HuH-7.5 (cell line): Measurements from ENCODE around the gene BLM.

Experiments used
- DNase-seq: peaks from one replicate; pipeline ENCODE4 v3.0.0; 2011; ENCODE audit warnings: low spot score

BLM gene

DNA sequence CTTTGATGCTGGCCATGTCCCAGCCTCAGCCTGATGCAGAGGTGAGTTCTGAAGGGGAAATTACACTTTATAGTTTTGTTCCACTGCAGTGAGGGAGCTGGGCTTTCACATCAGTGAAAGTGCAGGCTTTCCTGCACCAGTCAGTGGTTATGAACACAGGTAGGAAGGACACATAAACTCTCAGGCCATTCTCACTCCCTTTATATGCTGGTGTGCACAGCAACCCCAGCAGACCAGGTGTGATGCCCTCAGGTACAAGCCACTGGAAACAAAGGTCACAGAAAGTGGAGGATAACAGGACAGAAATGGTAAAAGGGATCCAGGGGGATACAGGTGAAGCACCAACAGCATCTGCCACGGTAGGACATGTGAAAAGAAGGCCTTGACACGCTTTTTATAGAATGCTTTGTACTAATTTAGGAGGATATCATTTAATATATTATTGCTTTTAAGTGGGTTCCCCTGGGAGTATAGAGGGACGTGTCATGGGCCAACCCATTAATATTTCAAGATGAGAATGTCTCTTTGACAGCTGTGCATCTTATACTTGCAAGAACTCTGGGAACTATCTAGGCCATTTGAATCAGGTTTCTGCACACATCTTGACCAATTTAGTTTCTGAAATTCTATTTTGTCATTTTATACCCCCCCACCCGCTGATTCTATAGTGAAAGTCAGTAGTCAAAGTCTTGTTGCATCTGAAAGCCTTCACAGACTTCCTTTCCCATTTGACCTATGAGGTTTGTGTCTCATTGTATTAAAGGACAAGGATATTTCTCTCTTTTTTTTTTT lies 25.0 kb upstream of the BLM start:
- no peak for DNase-seq

DNA sequence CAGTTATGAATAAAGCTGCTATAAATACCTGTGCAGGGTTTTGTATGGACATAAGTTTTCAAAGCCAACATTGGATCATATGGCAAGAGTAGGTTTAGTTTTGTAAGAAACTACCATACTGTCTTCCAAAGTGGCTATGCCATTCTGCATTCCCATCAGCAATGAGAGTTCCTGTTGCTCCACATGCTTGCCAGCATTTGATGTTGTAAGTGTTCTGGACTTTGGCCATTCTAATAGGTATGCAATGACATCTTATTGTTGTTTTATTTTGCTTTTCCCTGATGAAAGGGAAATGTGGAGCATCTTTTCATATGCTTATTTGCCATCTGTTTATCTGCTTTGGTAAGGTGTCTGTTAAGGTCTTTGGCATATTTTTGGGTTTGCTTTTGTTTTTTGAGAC lies 22.2 kb upstream of the BLM start:
- DNase-seq = no peak

DNA sequence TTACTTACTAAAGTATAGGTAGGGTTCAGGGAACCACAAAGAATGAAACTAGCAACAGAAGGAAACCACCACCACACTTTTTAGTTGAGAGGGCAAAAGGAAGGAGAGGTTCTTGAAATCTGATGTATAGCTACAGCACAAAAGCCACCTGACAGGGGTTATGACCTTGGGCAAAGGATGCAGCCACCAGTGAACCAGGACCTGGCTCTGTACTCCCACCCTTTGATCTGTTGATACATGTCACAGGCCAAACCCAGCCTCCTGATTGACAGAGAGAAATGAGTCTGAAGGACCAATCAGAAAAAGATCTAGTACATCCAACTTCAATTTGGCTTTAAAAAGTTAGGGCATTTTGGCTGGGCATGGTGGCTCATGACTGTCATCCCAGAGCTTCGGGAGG lies 20.0 kb upstream of the BLM start:
- DNase-seq = no peak

DNA sequence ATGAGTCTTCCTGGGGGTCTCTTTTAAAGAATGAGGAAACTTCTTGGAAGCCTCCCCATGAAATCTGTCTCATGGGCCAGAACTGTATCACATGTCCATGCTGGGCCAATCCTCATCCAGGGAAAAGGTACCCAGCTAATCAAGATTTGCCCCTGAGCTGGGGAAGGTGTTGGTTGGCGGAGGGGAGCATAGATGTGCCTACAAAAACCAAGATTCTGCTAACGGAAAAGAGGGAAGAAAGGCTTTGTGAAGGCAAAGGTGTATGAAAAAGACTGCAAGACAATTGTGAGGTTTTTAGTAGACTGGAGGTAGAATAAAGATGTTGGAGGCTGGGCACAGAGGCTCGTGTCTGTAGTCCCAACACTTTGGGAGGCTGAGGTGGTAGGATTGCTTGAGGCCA lies 18.5 kb upstream of the BLM start:
- no peak for DNase-seq

DNA sequence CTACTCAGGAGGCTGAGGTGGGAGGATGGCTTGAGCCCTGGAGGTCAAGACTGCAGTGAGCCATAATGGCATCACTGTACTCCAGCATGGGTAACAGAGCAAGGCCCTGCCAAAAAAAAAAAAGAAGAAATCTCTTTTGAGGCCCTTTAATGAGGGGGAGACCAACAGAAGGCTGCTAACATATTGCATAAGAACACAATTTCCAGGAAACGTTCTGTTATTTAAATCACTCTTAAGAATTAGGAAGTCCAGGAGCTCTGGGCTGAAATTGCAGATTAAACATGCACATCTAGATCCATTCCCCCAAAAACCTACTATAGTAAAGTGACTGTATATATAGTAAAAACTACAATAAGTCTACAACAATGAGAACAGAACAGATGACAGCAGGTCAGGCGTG lies 16.1 kb upstream of the BLM start:
- DNase-seq = no peak

DNA sequence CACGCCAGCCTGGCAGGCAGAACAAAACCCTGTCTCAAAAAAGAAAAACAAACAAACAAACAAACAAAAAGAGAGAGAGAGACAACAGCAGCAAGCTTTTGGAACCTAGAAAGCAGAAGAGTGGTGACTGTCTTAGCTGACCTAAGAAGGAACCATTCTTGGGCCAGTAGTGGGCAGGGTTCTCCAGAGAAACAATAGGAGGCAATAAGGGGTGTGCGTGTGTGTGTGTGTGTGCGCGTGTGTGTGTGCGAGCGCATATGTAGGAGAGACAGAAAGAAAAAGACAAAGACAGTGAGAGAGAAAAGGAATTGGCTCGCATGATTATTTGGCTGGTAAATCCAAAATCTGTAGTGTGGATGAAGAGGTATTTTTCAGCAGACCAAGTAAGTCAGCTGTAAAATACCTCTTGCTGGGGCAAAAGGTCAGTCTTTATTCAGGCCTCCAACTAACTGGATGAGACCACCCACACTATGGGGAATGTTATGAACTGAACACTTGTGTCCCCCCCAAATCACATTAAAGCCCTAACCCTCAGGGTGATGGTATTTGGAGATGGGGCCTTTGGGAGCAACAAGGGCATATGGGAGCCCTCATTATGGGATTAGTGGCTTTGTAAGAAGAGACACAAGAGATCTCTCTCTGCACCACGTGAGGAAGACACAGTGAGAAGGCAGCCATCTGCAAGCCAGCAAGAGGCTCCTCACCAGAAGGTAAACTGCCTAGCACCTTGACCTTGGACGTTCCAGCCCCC lies 15.1 kb upstream of the BLM start:
- DNase-seq = no peak

DNA sequence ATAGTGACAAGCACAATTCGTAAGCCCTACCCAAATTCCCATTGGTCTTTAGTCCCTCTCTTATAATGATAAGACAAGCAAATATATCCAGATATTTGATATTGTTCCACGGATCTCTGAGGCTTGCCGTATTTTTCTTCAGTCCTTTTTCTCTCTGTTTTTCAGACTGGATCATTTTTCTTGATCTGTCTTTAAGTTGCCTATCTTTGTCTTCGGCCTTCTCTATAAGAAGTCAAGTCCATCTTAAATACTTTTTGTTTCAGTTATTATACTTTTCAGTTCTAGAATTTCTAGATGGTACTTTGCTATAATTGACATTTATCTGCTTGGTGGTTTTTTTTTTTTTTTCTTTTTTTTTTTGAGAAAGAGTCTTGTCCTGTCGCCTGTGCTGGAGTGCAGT lies 13.7 kb upstream of the BLM start:
- no peak for DNase-seq

DNA sequence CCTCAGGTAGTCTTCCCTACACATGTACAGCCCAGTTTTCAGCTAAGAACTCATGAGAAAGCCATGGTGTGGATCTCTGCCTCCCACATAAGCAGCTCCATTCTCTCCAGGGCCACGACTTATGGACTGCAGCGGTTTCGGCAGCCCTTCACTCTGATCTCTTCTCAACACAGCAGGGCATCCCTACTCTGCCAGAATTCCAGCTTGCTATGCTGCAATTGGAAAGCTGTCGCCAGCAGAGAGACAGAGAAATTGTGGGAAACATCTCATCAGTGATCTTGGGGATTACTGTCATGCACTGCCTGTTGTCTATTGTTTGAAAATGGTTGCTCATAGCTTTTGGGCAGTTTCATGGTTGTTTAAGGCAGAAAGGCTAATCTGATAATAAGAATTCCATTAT lies 11.9 kb upstream of the BLM start:
- DNase-seq = no peak

DNA sequence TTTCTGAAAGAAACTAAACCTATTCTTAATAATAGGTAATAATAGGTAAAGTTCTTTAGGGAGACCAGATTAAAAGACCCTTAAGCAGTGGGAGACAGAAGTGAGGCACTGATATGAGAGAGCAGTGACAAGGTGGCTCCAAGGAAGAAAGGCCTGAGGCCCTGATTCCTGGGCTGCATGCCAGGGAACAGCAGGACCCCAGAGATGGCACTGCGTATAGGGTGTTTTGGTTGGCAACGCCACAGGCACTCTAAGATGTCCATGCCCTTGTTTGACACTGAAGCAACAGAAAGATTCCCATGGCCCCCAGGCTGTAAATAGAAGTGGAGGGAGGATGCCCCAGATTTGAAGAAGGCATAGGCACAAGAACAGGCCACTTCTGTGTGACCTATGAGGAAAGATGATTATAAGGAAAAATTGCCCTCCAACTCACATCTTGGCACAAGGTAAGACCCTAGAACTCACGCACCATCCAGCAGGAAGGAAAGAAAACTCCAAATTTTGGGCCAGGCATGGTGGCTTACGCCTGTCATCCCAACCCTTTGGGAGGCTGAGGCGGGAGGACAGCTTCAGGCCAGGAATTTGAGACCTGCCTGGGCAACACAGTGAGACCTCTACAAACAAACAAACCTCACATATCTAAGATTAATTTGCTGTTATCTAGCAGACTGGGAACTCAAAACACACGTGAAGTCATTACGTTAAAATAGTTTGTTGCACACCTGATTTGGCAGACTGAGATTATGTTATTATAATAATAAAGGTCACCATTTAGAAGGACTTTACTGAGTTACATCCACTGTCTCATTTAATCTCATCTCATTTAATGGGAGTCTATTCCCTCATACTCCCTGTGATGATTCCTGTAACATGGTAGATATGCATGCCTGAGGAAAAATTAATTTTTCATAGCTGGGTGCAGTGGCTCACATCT lies 10.5 kb upstream of the BLM start:
- no peak for DNase-seq

DNA sequence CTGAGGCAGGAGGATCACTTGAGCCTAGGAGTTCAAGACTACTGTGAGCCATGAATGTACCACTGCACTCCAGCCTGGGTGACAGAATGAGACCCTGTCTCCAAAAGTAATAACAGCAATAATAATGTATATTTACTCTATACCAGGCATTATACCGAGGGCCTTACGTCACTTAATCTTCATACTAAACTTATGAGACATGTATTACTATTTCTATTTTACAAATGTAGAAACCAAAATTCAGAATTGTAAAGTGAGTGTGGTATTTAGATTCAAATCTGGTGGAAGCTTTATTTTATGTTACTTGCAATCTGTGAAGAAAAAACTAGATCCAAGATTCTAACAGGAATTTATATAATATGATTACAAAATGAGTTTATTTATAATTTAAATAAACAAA lies 9.7 kb upstream of the BLM start:
- DNase-seq = no peak

DNA sequence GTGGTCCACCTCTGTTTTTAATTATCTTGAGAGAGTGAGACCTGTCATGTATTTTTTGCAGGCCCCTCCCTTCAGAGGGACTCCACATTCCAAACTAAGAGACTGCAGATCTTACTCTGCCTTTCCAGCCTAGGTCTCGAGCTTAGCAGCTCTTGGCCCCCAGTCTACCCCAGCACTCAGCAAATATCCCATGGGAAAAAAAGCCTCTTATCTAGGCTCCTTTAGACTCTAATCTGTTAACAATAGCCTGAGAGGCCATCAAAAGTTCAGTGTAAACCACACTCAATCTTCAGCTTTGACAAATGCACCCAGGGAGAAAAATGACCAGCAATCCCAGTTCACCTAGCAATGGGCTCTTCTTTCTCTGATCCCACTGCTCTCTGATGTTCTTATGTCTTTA lies 8.6 kb upstream of the BLM start:
- no peak for DNase-seq

DNA sequence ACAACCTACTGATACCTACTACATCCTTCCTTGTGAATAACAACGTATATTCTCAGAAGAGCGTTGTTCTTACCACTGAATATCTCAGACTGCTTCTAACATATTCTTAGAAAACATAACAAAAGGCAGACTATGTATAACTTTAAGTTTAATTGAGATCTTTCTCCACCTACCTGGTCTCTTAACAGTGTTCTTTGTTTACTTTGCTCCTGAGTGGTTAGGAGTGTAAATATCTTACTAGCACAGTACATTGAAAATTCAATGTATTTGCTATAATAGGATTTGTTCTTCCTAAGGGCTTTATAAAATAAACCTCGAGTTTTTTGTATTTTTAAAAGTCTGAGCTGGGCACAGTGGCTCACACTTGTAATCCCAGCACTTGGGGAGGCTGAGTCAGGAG lies 7.9 kb upstream of the BLM start:
- DNase-seq = no peak

DNA sequence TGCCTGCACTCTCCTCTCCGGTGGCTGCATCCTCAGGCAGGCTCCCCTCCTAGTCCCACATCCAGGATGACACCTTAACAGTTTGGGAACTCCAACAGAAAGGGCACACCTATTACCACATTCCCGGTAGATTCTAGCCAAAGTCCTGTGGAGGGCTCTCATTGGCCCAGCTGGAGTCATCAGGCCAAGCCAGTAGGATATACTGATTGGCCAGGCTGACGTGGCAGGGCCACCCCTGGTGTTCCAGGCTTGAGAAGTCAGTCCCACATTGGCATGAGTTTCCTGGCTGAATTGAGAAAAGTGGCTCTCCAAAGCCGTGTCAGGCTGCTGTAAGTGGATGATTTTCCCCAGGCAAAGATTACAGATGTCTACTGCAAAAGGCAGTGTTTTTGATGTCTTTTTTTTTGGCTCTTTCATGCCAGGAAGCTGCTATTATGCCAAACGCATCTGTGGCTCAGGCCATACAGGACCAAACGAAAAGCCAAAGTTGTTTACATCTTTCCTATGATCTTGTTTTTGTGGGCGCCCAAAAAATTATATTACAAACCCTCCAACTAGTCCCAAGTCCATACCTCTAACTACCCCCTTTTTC lies 6.6 kb upstream of the BLM start:
- DNase-seq = no peak

DNA sequence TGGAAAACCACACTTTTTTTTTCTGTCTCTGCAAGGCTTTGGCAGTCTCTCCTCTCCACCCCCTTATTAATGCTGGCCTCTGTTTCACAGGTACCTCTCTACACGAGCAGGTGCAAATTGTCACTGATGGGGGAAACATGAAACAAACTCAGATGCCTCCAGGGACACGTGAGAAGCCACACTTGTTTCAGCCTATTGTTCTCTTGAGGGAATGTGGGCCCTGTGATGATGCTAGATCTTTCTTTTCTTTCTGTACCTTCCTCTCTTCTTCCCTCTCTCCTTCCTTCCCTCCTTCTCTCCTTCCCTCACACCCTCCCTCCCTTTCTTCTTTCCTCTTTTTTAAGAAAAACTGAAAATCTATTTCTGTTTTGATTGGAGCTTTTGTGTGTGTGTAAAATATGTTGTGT lies 5.7 kb upstream of the BLM start:
- no peak for DNase-seq

DNA sequence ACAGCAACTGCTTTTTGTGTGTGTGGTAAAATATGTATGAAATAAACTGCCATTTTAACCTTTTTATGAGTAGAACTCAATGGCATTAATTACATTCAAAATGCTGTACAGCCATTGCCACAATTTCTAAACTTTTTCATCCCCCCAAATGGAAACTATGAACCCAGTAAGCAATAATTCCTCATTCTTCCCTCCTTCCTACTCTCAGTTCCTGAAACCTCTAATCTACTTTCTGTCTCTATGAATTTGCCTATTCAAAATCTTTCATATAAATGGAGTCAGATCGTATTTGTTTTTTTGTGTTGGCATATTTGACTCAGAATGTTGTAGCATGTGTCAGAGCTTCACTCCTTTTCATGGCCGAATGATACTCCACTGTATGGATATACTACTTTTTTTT lies 5.3 kb upstream of the BLM start:
- DNase-seq = no peak

DNA sequence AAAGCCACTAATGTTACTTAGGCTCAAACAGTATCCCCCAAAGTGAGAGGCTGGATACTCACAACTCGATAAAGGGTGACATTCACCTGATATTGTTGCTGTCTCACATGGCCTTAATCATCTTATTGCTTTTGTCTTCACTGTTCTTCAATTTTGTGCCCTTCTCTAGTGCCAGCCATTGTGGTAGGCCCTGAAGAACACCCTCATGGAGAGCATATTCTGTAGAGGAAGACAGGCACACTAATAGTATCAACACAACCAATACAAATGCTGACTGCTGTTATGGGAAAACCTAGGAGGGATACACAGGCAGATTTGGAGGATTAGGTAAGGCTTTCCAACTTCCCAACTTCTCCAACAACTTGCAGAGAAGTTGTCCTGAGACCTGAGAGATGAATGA lies 4.1 kb upstream of the BLM start:
- DNase-seq = no peak

DNA sequence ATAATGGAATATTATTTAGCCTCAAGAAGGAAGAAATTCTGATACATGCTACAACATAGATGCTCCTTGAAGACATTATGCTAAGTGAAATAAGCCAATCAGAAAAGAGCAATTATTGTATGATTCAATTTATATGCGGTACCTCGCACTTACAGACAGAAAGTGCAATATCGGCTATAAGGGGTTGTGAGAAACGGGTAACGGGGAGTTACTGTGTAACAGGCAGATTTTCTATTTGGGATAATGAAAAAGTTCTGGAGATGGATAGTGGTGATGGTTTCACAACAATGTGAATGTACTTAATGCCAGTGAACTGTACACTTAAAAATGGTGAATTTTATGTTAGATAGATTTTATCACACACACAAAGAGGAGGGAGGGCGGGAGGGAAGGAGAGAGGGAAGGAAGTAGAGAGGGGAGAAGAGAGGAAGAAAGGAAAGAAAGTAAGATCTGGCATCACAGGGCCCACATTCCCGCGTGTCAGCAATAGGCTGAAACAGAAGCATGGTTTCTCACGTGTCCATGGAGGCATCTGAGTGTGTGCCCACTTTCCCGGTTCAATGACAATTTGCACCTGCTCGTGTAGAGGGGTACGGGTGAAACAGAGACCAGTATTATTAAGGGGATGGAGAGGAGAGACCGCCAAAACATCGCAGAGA lies 700 bp upstream of the BLM start:
- DNase-seq = peak; percentile 22

DNA sequence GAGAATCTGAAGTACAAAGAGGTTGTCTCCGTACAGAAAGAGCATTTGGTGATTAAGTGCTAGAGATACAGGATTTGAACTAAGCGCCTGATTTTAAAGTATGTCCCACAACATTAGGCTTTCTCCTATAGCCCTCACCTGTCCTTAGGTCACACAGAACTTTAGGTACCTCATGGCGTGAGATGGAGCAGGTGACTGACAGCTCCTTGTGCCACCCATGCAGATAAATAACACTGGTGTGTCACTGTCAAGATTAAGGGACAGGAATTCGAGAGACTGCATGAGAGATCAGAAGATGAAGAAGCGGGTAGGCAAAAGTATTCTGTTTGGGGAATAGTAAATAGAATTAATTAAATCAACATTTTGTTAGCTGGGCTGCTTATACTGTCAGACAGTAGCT lies 1.1 kb downstream of the BLM start:
- DNase-seq = no peak

DNA sequence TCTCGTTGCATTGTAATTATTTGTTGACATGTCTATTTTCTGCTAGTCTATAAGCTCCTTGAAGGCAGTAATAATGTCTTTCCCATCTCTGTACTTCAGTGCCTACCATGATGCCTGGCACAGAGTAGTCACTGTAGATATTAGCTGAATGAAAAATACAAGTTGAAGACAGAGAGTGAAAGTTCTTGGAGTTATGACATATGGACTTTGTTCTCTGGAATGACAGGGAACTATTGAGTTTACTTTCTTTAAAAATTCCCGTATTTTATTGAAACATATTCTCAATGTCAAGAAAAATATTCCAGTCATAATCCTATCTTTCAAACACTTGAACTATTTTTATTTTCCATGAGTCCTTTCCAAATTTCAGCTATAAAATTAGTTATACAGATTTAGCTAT lies 3.0 kb downstream of the BLM start:
- no peak for DNase-seq

DNA sequence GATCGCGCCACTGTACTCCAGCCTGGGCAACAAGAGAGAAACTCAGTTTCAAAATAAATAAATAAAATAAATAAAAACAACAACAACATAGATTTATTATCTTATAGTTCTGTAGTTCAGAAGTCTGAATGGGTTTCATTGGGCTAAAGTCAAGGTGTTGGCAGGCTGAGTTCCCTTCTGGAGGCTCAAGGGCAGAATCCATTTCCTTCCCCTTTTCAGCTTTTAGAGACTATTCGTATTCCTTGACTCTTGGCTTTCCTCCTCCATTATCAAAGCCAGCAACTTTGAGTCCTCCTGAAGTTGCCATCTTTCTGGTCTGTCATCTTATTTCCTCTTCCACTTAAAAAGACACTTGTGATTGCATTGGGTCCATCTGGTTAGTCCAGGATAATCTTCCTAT lies 12.1 kb downstream of the BLM start:
- DNase-seq = no peak

DNA sequence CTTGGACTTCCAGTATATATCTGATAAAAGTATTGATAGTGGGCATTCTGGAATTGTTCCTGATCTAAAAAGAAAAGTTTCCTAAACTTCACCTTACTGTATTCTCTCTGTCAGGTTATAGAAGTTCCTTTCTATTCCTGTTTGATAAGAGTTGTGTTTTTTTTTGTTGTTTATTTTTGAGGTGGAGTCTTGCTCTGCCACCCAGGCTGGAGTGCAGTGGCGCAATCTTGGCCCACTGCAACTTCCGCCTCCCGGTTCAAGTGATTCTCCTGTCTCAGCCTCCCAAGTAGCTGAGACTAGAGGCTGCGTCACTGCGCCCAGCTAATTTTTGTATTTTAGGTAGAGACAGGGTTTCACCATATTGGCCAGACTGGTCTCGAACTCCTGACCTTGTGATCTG lies 13.1 kb downstream of the BLM start:
- no peak for DNase-seq

DNA sequence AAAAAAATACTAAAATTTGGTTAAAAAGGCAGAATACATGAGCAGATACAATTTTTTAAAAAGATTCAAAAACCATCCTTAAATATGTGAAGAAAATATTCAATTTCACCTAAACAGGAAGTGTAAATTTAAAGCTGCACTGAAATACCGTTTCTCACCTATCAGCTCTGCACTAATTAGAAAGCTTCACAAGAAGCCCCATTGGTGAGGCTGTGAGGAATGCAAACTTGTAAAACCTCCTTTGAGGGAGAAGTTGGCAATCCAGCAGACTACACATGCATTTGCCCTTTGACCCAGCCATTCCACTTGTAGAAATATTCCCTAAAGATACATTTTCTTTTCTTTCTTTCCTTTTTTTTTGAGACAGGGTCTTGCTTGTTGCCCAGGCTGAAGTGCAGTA lies 18.8 kb downstream of the BLM start:
- no peak for DNase-seq
